Measurements from ENCODE around the gene APC2.
A peak's percentile ranks its signal among the peaks of the same experiment; 100 is the strongest.

The APC2 gene

GRCh38 chr19:1469255-1470054 is 19.5 kb downstream of the APC2 start:
- Histone ChIP-seq H4K20me1 (ENCODE audit: insufficient read depth) (no peaks in the 10 kb centered on the region), H3K79me2 (ENCODE audit: insufficient read depth, low read depth) (no peaks in the 10 kb centered on the region), H3K27me3 (ENCODE audit: insufficient read depth, low read depth) (peaks cover 16% of the 10 kb centered on the region), H3K4me2 (peak overlapping the region; percentile 68; the same call in 1 of the 2 replicates), H3K4me3 (IDR thresholded peaks at IDR 0.05; ENCODE audit: insufficient read depth, low read depth, low read length) (no peak overlapping the region), H2AFZ (ENCODE audit: low read depth) (no peak overlapping the region), H3K4me1 (ENCODE audit: low read depth, poor library complexity, severe bottlenecking) (peaks cover 9% of the 10 kb centered on the region), H3K36me3 (ENCODE audit: insufficient read depth) (no peaks in the 10 kb centered on the region), H3K9ac (no peak overlapping the region), H3K27ac (no peak overlapping the region)
- no peak for TF ChIP-seq CTCF (conservative IDR thresholded peaks at IDR 0.05; ENCODE audit: low read depth, low read length)

GRCh38 chr19:1470055-1470304 is 20.1 kb downstream of the APC2 start:
- H3K4me3 ChIP-seq (IDR thresholded peaks at IDR 0.05; ENCODE audit: insufficient read depth, low read depth, low read length): no peak overlapping the region
- no peak overlapping the region for H3K9ac ChIP-seq
- no peak for TF ChIP-seq CTCF (conservative IDR thresholded peaks at IDR 0.05; ENCODE audit: low read depth, low read length)
- H4K20me1 ChIP-seq (ENCODE audit: insufficient read depth): no peaks in the 10 kb centered on the region
- peaks cover 16% of the 10 kb centered on the region for H3K27me3 ChIP-seq (ENCODE audit: insufficient read depth, low read depth)
- H3K27ac ChIP-seq: no peak overlapping the region
- H3K36me3 ChIP-seq (ENCODE audit: insufficient read depth): no peaks in the 10 kb centered on the region
- peak overlapping the region; percentile 68 for H3K4me2 ChIP-seq
- no peak overlapping the region for H2AFZ ChIP-seq (ENCODE audit: low read depth)
- peaks cover 9% of the 10 kb centered on the region for H3K4me1 ChIP-seq (ENCODE audit: low read depth, poor library complexity, severe bottlenecking)
- no peaks in the 10 kb centered on the region for H3K79me2 ChIP-seq (ENCODE audit: insufficient read depth, low read depth)

- H3K27me3 ChIP-seq (ENCODE audit: insufficient read depth, low read depth): peaks cover 16% of the 10 kb centered on the region
- no peaks in the 10 kb centered on the region for H4K20me1 ChIP-seq (ENCODE audit: insufficient read depth)
- peak overlapping the region; percentile 68 for H3K4me2 ChIP-seq
- no peaks in the 10 kb centered on the region for H3K36me3 ChIP-seq (ENCODE audit: insufficient read depth)
- no peak overlapping the region for H3K4me3 ChIP-seq (IDR thresholded peaks at IDR 0.05; ENCODE audit: insufficient read depth, low read depth, low read length)
- TF ChIP-seq CTCF (conservative IDR thresholded peaks at IDR 0.05; ENCODE audit: low read depth, low read length): no peak
- no peak overlapping the region for H3K9ac ChIP-seq
- no peak overlapping the region; the same call in 1 of the 2 replicates for H2AFZ ChIP-seq (ENCODE audit: low read depth)
- H3K4me1 ChIP-seq (ENCODE audit: low read depth, poor library complexity, severe bottlenecking): peaks cover 9% of the 10 kb centered on the region
- no peaks in the 10 kb centered on the region for H3K79me2 ChIP-seq (ENCODE audit: insufficient read depth, low read depth)
- H3K27ac ChIP-seq: no peak overlapping the region
These were observed 20.5 kb downstream of the APC2 start for GRCh38 chr19:1470305-1471009.

GRCh38 chr19:1471010-1471514 is 21.1 kb downstream of the APC2 start:
- Histone ChIP-seq H2AFZ (ENCODE audit: low read depth) (no peak overlapping the region; the same call in 1 of the 2 replicates), H4K20me1 (ENCODE audit: insufficient read depth) (no peaks in the 10 kb centered on the region), H3K4me3 (IDR thresholded peaks at IDR 0.05; ENCODE audit: insufficient read depth, low read depth, low read length) (no peak overlapping the region), H3K27me3 (ENCODE audit: insufficient read depth, low read depth) (peaks cover 16% of the 10 kb centered on the region), H3K79me2 (ENCODE audit: insufficient read depth, low read depth) (no peaks in the 10 kb centered on the region), H3K9ac (no peak overlapping the region), H3K4me2 (peak overlapping the region; percentile 68), H3K27ac (no peak overlapping the region), H3K36me3 (ENCODE audit: insufficient read depth) (no peaks in the 10 kb centered on the region), H3K4me1 (ENCODE audit: low read depth, poor library complexity, severe bottlenecking) (peaks cover 9% of the 10 kb centered on the region)
- no peak for TF ChIP-seq CTCF (conservative IDR thresholded peaks at IDR 0.05; ENCODE audit: low read depth, low read length)
